Body of pancreas (tissue), 4 donors: ENCODE results near the gene LRIT2.

Experiments used
- POLR2A ChIP-seq, 3 donors: fragments of 450-650 bp; IDR thresholded peaks; one replicate each; pipeline ENCODE4 v1.6.1; 2016; ENCODE audit warnings: antibody characterized with exemption in 3 of 3, mild to moderate bottlenecking in 2 of 3
- TF ChIP-seq, protein P1 (sequence below), 7 experiments: fragments of 450-650 bp in 4 of 7; fragments of 200-600 bp in 3 of 7; sonication (generic) in 3 of 7; IDR thresholded peaks; one replicate each; pipeline ENCODE4 v1.5.1; 2016 to 2019; ENCODE audit warnings: antibody characterized with exemption in 7 of 7

DNA sequence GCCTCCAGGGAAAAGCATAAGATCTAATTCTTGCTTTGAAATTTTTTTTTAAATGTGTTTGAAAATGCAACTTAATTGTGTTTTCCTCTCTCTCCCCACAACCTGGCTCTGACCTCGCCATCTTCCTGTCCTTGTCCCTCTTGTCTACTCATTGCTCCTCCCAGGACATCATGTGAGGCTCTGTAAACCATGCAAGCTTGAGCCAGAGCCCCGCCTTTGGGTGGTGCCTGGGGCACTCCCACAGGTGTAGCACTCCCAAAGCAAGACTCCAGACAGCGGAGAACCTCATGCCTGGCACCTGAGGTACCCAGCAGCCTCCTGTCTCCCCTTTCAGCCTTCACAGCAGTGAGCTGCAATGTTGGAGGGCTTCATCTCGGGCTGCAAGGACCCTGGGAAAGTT, 40.8 kb downstream of the LRIT2 start:
- TF ChIP-seq, protein P1, sequence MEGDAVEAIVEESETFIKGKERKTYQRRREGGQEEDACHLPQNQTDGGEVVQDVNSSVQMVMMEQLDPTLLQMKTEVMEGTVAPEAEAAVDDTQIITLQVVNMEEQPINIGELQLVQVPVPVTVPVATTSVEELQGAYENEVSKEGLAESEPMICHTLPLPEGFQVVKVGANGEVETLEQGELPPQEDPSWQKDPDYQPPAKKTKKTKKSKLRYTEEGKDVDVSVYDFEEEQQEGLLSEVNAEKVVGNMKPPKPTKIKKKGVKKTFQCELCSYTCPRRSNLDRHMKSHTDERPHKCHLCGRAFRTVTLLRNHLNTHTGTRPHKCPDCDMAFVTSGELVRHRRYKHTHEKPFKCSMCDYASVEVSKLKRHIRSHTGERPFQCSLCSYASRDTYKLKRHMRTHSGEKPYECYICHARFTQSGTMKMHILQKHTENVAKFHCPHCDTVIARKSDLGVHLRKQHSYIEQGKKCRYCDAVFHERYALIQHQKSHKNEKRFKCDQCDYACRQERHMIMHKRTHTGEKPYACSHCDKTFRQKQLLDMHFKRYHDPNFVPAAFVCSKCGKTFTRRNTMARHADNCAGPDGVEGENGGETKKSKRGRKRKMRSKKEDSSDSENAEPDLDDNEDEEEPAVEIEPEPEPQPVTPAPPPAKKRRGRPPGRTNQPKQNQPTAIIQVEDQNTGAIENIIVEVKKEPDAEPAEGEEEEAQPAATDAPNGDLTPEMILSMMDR (IDR thresholded peaks at IDR 0.05) = no peak
- no peak for TF ChIP-seq POLR2A (IDR thresholded peaks at IDR 0.05)
